Measurements from ENCODE around the gene ZNF536. TPM values are rescaled to one million over a fixed set of nuclear protein-coding genes. Genes with fewer than 3 reads are reported as not detected.

ZNF536 gene
- total and polyA plus RNA-seq, 2 donors (not counting 3 experiments of a cell fraction or from before 2014, with no cell fraction given), result not detected

DNA sequence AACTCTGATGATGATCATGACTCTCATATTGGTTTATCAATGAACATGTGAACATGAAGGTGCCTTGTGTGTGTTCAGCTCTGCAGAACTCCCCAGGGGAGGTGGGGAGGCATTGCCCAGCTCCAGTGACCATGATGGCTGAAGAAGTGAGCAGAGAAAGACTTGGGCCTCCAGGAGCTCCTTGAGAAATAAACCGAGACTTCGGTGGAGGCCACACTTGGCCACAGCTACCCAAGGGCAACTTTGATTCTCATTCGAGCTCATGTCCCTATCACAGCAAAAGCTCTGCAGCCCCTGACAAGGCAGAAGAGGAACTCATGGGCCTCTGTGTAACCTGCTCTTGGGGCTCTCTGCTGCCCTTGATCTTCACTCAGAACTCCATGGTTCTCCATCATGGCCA is 44.1 kb upstream of the ZNF536 start:
- H4K20me1 ChIP-seq (replicated peaks; ENCODE audit: control insufficient read depth, extremely low read depth, insufficient read depth, low read length), result no peaks in the 10 kb centered on the region
- no peak for TF ChIP-seq MYC (IDR thresholded peaks at IDR 0.05; ENCODE audit: low read depth, low read length)
- TF ChIP-seq, protein P1, sequence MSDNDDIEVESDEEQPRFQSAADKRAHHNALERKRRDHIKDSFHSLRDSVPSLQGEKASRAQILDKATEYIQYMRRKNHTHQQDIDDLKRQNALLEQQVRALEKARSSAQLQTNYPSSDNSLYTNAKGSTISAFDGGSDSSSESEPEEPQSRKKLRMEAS (IDR thresholded peaks at IDR 0.05; ENCODE audit: insufficient read depth, insufficient read length), result no peak
- no peak for TF ChIP-seq FOS (IDR thresholded peaks at IDR 0.05; ENCODE audit: borderline replicate concordance, insufficient read depth, low read length)
- no peak for TF ChIP-seq POLR2A (IDR thresholded peaks at IDR 0.05; ENCODE audit: low read depth, low read length)
- TF ChIP-seq, protein P2, sequence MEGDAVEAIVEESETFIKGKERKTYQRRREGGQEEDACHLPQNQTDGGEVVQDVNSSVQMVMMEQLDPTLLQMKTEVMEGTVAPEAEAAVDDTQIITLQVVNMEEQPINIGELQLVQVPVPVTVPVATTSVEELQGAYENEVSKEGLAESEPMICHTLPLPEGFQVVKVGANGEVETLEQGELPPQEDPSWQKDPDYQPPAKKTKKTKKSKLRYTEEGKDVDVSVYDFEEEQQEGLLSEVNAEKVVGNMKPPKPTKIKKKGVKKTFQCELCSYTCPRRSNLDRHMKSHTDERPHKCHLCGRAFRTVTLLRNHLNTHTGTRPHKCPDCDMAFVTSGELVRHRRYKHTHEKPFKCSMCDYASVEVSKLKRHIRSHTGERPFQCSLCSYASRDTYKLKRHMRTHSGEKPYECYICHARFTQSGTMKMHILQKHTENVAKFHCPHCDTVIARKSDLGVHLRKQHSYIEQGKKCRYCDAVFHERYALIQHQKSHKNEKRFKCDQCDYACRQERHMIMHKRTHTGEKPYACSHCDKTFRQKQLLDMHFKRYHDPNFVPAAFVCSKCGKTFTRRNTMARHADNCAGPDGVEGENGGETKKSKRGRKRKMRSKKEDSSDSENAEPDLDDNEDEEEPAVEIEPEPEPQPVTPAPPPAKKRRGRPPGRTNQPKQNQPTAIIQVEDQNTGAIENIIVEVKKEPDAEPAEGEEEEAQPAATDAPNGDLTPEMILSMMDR (IDR thresholded peaks at IDR 0.05; ENCODE audit: extremely low read depth in 1 of 2, insufficient read depth in 1 of 2, low read depth in 1 of 2, low read length in 2 of 2), result no peak
- no peak for TF ChIP-seq JUN (IDR thresholded peaks at IDR 0.05; ENCODE audit: borderline replicate concordance, insufficient read depth, insufficient read length, low read depth)
- no peak for TF ChIP-seq EZH2 (IDR thresholded peaks at IDR 0.05; ENCODE audit: borderline replicate concordance, low read depth, low read length, severe bottlenecking)
- dilution Hi-C loops (cut with MboI; ENCODE audit: extremely low pct_ligation_motif_present, low sequenced_read_pairs), result no loop called here

More for the DNA sequence above, 44.1 kb upstream of the ZNF536 start:
- CTCF ChIA-PET, result no interaction called here
- Histone ChIP-seq H3K9me3 (replicated peaks; ENCODE audit: control insufficient read depth, insufficient read depth, low read length) (peaks cover 3% of the 10 kb centered on the region), H3K4me3 (replicated peaks in 1 of 3; ENCODE audit: insufficient read depth in 1 of 3, low read depth in 1 of 3, low read length in 3 of 3) (no peak overlapping the region), H2AFZ (ENCODE audit: low read depth, low read length) (no peak overlapping the region), H3K27ac (ENCODE audit: insufficient read depth, low read depth, low read length) (no peak overlapping the region), H3K36me3 (ENCODE audit: control insufficient read depth in 2 of 2, extremely low read depth in 1 of 2, insufficient read depth in 2 of 2, low read length in 2 of 2) (no peaks in the 10 kb centered on the region), H3K9me1 (replicated peaks; ENCODE audit: control insufficient read depth, extremely low read depth, insufficient read depth, low read length) (no peaks in the 10 kb centered on the region), H3K79me2 (ENCODE audit: control insufficient read depth, insufficient read depth, low read length) (no peaks in the 10 kb centered on the region), H3K4me1 (ENCODE audit: control insufficient read depth, extremely low read depth, insufficient read depth, low read length) (no peaks in the 10 kb centered on the region), H3K27me3 (ENCODE audit: control insufficient read depth in 2 of 2, insufficient read depth in 2 of 2, low read length in 2 of 2) (no peaks in the 10 kb centered on the region), H3K9ac (replicated peaks; ENCODE audit: extremely low read depth, insufficient read depth, low read length) (no peak overlapping the region), H3K4me2 (ENCODE audit: insufficient read depth, low read length) (no peak overlapping the region)
- DNase-seq (ENCODE audit: low read depth, low spot score) (no peak), FAIRE-seq (no peak)
- intact Hi-C loops (cut with micrococcal nuclease), result no loop called here
- POLR2A ChIA-PET, result no interaction called here
- no TSS peak for BruUV-seq (replicated peaks)
